ENCODE data around the gene CCDC126. TPM values are rescaled to one million over a fixed set of nuclear protein-coding genes. Genes with fewer than 3 reads are reported as not detected.

The CCDC126 gene
- total RNA-seq, 3 donors from 2014 or later = 7.3 to 16.8 (median 10.4) TPM

DNA sequence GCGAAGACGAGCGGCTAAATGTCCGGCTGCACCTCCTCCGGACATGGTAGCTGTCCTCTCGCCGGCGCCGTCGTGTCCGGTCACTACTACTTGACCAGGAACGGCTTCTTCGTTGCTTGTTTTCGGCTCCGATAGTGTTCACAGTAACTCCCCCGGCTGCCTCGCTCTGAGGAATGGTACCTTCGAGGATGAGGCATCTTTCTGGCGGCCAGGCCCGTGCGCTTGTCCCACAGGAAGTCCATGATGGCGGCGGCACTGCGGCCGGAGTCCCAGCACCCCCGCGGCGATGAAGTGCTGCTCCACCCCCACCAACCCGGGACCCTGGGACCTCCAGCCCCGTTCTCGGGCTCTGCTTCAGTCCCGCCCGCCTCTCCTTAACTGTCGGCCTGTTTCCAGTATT, 11.0 kb upstream of the CCDC126 start:
- Histone ChIP-seq H3K9me3 (no peaks in the 10 kb centered on the region), H3K4me1 (ENCODE audit: low read depth) (no peaks in the 10 kb centered on the region), H3K36me3 (ENCODE audit: low read depth) (no peaks in the 10 kb centered on the region), H3K4me3 (no peak overlapping the region)
- ATAC-seq = no peak
- intact Hi-C loops (cut with DNase I, micrococcal nuclease) = no loop called here
- TF ChIP-seq CTCF (IDR thresholded peaks at IDR 0.05) = no peak
- no peak for DNase-seq

- TF ChIP-seq CTCF (IDR thresholded peaks at IDR 0.05) = no peak
- intact Hi-C loops (cut with DNase I, micrococcal nuclease) = no loop called here
These were observed 6.7 kb upstream of the CCDC126 start for GRCh38 chr7:23590529-23590928.

GRCh38 chr7:23593706-23594105, 3.5 kb upstream of the CCDC126 start:
- no peaks in the 10 kb centered on the region for H3K36me3 ChIP-seq (ENCODE audit: low read depth)
- no peak for TF ChIP-seq CTCF (IDR thresholded peaks at IDR 0.05)
- intact Hi-C loops (cut with DNase I, micrococcal nuclease) = no loop called here
- DNase-seq (no peak), ATAC-seq (no peak)
- H3K4me3 ChIP-seq = no peak overlapping the region
- peaks cover 7% of the 10 kb centered on the region for H3K4me1 ChIP-seq (ENCODE audit: low read depth)
- H3K9me3 ChIP-seq = no peaks in the 10 kb centered on the region

More at GRCh38 chr7:23590529-23590928, 6.7 kb upstream of the CCDC126 start:
- no peak for ATAC-seq
- Histone ChIP-seq H3K36me3 (ENCODE audit: low read depth) (no peaks in the 10 kb centered on the region), H3K4me1 (ENCODE audit: low read depth) (no peaks in the 10 kb centered on the region), H3K9me3 (no peaks in the 10 kb centered on the region), H3K4me3 (no peak overlapping the region)
- no peak for DNase-seq

DNA sequence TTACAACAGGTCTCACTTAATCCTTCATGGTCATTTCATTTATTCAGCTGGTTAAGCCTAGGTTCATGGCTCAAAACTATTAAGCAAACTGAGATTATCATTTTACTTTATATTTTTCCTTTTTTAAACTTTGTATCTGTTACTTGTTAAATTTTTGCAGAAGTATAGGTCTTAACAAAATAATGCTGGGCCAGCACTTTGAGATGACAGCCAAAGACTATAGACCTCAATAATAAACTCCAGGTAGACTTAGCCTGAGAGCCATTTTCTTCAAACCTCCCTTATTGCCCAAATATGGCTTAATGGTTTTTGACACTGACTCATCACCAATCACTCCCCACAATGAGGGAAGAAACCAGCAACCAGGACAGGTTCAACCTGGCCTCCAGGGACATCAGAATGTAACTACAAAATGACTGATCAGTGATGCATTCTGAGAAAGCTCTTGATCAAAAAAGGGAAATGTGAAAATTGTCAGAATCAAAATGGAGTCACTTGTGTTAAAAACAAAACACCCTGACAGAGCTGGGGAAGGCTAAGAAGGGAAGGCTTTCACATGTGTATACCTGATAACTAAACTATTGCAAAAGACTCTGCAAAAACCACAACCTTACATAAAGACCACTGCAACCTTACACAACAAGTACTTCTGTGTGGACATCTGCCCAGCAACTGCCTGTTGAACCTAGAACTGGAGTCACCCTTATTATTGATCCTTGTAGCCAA, 2.1 kb upstream of the CCDC126 start:
- intact Hi-C loops (cut with DNase I, micrococcal nuclease) = no loop called here
- DNase-seq (no peak), ATAC-seq (no peak)

DNA sequence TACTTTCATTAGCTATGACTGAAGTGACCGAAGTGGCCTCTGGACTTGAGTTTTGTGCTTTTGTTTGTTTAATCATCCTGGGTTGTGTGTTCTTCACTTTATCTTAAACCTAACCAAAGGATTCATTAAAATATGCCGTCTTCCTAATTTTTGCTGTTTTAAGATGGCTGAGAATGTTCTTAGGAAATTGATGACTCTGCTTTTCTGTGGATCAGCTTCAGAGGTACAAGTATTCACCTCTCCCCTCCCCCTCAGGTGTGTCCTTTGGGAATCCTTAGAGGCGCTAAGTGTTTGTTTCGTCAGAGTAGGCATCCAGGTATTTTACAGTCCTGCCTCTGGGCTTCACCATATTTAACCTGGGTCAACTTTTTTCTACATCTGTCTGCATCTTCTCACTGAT, 1.1 kb downstream of the CCDC126 start:
- Histone ChIP-seq H3K36me3 (ENCODE audit: low read depth) (no peaks in the 10 kb centered on the region), H3K4me1 (ENCODE audit: low read depth) (peaks cover 9% of the 10 kb centered on the region), H3K4me3 (peak overlapping the region; percentile 74), H3K9me3 (no peaks in the 10 kb centered on the region)
- intact Hi-C loops (cut with DNase I, micrococcal nuclease) = no loop called here
- DNase-seq (peak in 1 of 3 donors; percentile 16), ATAC-seq (no peak)
- TF ChIP-seq CTCF (IDR thresholded peaks at IDR 0.05) = no peak

More for the DNA sequence above, 2.1 kb upstream of the CCDC126 start:
- H3K9me3 ChIP-seq = no peaks in the 10 kb centered on the region
- no peak for TF ChIP-seq CTCF (IDR thresholded peaks at IDR 0.05)
- peaks cover 9% of the 10 kb centered on the region for H3K4me1 ChIP-seq (ENCODE audit: low read depth)
- H3K4me3 ChIP-seq = no peak overlapping the region
- H3K36me3 ChIP-seq (ENCODE audit: low read depth) = no peaks in the 10 kb centered on the region
